Panc1 (cell line): ENCODE results near the gene TRMT10A. TPM values are rescaled to one million over a fixed set of nuclear protein-coding genes. Genes with fewer than 3 reads are reported as not detected.

Source experiments
- total RNA-seq: library from RNA; stranded (reverse); gene quantifications from one replicate; pipeline ENCODE4 v1.2.1, GENCODE V29; 2021; ENCODE audit not compliant: unreplicated experiment

TRMT10A gene
- total RNA-seq, 1 experiment from 2014 or later, result 1.4 TPM

Other genes starting within 250 kb of the TRMT10A start
- 0.98 TPM for gene ADH1B, start 242.6 kb downstream of the TRMT10A start, total RNA-seq
- gene ADH1C, start 211.3 kb downstream of the TRMT10A start, total RNA-seq, result not detected
- not detected for gene ADH7, start 128.7 kb downstream of the TRMT10A start, total RNA-seq
- gene C4orf17, start 53.0 kb downstream of the TRMT10A start, total RNA-seq, result not detected
- 0.26 TPM for gene MTTP, start 10.8 kb upstream of the TRMT10A start, total RNA-seq
- gene C4orf54, start 93.8 kb upstream of the TRMT10A start, total RNA-seq, result not detected